CD4-positive, alpha-beta memory T cell (primary cell): ENCODE data around the gene MED13L. TPM values are rescaled to one million over a fixed set of nuclear protein-coding genes. Genes with fewer than 3 reads are reported as not detected.

ENCODE experiments used
- CTCF ChIA-PET: fragments of 350-600 bp; sonication (Branson Sonifier 250); formaldehyde crosslinking; loops from one replicate; lab custom pipeline; 2021; ENCODE audit warnings: inconsistent platforms; ENCODE audit not compliant: partially characterized antibody; lab: Charles Lee
- POLR2A ChIA-PET: fragments of 350-600 bp; sonication (Branson Sonifier 250); formaldehyde crosslinking; loops from one replicate; lab custom pipeline; 2021; ENCODE audit not compliant: partially characterized antibody; lab: Charles Lee
- DNase-seq, 5 donors: peaks; one replicate each; pipeline versions ENCODE4 v3.0.0 to v3.0.0-alpha.2; 2020 to 2022; ENCODE audit warnings: mixed read lengths in 1 of 5
- H3K27ac ChIP-seq: one replicate; pipeline ENCODE4 v1.7.0; 2013; ENCODE audit warnings: low read depth, low read length
- H3K27me3 ChIP-seq: 2 replicates; pipeline ENCODE4 v1.7.0; 2013; ENCODE audit warnings: mild to moderate bottlenecking, low read length, moderate library complexity; ENCODE audit not compliant: insufficient read depth
- H3K36me3 ChIP-seq: 2 replicates; pipeline ENCODE4 v1.7.0; 2013; ENCODE audit warnings: mild to moderate bottlenecking, low read length, moderate library complexity; ENCODE audit not compliant: insufficient read depth
- H3K4me1 ChIP-seq: 2 replicates; pipeline ENCODE4 v1.7.0; 2013; ENCODE audit warnings: mild to moderate bottlenecking, low read length, moderate library complexity; ENCODE audit not compliant: insufficient read depth
- H3K4me3 ChIP-seq, 2 donors: one replicate each; pipeline ENCODE4 v1.7.0; 2013; ENCODE audit warnings: low read length in 2 of 2, mild to moderate bottlenecking in 1 of 2
- H3K9me3 ChIP-seq, 2 donors: one replicate each; pipeline ENCODE4 v1.7.0; 2013; ENCODE audit warnings: low read length in 2 of 2, control low read depth in 1 of 2; ENCODE audit not compliant: control insufficient read depth in 1 of 2
- H3K27ac Mint-ChIP-seq, 7 donors: one replicate each; pipeline ENCODE4 v1.8.0; 2020 to 2021; ENCODE audit warnings: mixed read lengths in 7 of 7, mild to moderate bottlenecking in 6 of 7, inconsistent platforms in 3 of 7, moderate library complexity in 3 of 7
- H3K27me3 Mint-ChIP-seq, 2 donors: one replicate each; pipeline ENCODE4 v1.8.0; 2020 to 2021; ENCODE audit warnings: mixed read lengths in 2 of 2
- H3K36me3 Mint-ChIP-seq, 2 donors: one replicate each; pipeline ENCODE4 v1.8.0; 2020 to 2021; ENCODE audit warnings: mixed read lengths in 2 of 2, inconsistent platforms in 1 of 2, mild to moderate bottlenecking in 1 of 2
- H3K4me1 Mint-ChIP-seq, 4 donors: one replicate each; pipeline ENCODE4 v1.8.0; 2020 to 2021; ENCODE audit warnings: mixed read lengths in 4 of 4, mild to moderate bottlenecking in 1 of 4
- H3K4me3 Mint-ChIP-seq, 8 donors: one replicate each; pipeline ENCODE4 v1.8.0; 2020 to 2021; ENCODE audit warnings: mixed read lengths in 8 of 8, mild to moderate bottlenecking in 7 of 8, moderate library complexity in 6 of 8, inconsistent platforms in 3 of 8
- H3K9me3 Mint-ChIP-seq, 8 donors: one replicate each; pipeline ENCODE4 v1.8.0; 2020 to 2021; ENCODE audit warnings: mixed read lengths in 8 of 8, mild to moderate bottlenecking in 5 of 8, inconsistent platforms in 3 of 8, moderate library complexity in 1 of 8
- intact Hi-C: fragments of 100-400 bp; cut with micrococcal nuclease; formaldehyde crosslinking; loops from one replicate; pipeline ENCODE4 v1.15.1; 2023
- polyA plus RNA-seq, 2 donors: library from polyadenylated mRNA; unstranded; fragments of 300-500 nt; fragmentation: Illumina TruSeq; gene quantifications; one replicate each; pipeline ENCODE4 v1.2.3, GENCODE V29; 2021
- total RNA-seq, 2 experiments: library from RNA; stranded (reverse); gene quantifications; one replicate each; pipeline ENCODE4 v1.2.3, GENCODE V29; 2021

MED13L gene
- total and polyA plus RNA-seq, 4 experiments from 2014 or later: 3.8 to 156 (median 81.1) TPM

DNA sequence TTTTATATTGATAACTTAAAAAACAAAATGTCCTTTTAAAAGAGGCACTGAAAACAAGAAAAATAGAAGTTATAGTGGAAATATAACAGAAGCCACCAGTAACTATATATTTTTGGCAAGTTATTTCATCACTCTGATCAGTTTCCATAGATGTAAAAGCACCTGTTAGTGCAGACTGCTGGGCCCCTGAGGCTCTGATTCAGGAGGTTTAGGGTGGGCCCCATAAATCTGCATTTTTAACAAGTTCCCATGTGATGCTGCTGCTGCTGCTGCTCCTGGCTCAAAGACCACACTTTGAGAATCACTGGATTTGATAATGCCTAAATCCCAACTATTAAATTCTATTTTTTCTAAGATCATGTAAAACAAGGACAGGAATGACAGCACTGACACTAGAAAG lies 251.1 kb downstream of the MED13L start:
- no peaks in the 10 kb centered on the region for H3K9me3 ChIP-seq
- H3K4me1 Mint-ChIP-seq: peaks cover 34 to 65% (median 40%) of the 10 kb centered on the region in 4 donors
- no peak overlapping the region for H3K4me3 ChIP-seq
- H3K4me3 Mint-ChIP-seq: no peak overlapping the region
- H3K36me3 ChIP-seq: no peaks in the 10 kb centered on the region
- ChIA-PET CTCF (no interaction called here), POLR2A (no interaction called here)
- H3K4me1 ChIP-seq: peaks cover 9% of the 10 kb centered on the region
- H3K27me3 ChIP-seq: no peaks in the 10 kb centered on the region
- H3K27me3 Mint-ChIP-seq: no peaks in the 10 kb centered on the region
- H3K27ac ChIP-seq: no peak overlapping the region
- peaks cover 0 to 6% of the 10 kb centered on the region in 2 donors for H3K36me3 Mint-ChIP-seq
- H3K27ac Mint-ChIP-seq: peak overlapping the region in 1 of 7 donors; percentile 2
- intact Hi-C loops: no loop called here
- H3K9me3 Mint-ChIP-seq: no peaks in the 10 kb centered on the region
- no peak for DNase-seq

- no peak overlapping the region for H3K4me3 ChIP-seq
- intact Hi-C loops: no loop called here
- H3K4me3 Mint-ChIP-seq: no peak overlapping the region
- DNase-seq: no peak
- POLR2A ChIA-PET: no interaction called here
- no peaks in the 10 kb centered on the region for H3K9me3 Mint-ChIP-seq
- peaks cover under 1% of the 10 kb centered on the region for H3K36me3 ChIP-seq
- peaks cover under 1 to 13% of the 10 kb centered on the region in 2 donors for H3K36me3 Mint-ChIP-seq
- H3K27me3 ChIP-seq: no peaks in the 10 kb centered on the region
- peaks cover 32 to 54% (median 38%) of the 10 kb centered on the region in 4 donors for H3K4me1 Mint-ChIP-seq
- no peaks in the 10 kb centered on the region for H3K9me3 ChIP-seq
- no peaks in the 10 kb centered on the region for H3K27me3 Mint-ChIP-seq
- H3K4me1 ChIP-seq: peaks cover 9% of the 10 kb centered on the region
- no peak overlapping the region for H3K27ac Mint-ChIP-seq
- no peak overlapping the region for H3K27ac ChIP-seq
- CTCF ChIA-PET: no interaction called here
These were observed 252.7 kb downstream of the MED13L start for GRCh38 chr12:116024769-116025168.

DNA sequence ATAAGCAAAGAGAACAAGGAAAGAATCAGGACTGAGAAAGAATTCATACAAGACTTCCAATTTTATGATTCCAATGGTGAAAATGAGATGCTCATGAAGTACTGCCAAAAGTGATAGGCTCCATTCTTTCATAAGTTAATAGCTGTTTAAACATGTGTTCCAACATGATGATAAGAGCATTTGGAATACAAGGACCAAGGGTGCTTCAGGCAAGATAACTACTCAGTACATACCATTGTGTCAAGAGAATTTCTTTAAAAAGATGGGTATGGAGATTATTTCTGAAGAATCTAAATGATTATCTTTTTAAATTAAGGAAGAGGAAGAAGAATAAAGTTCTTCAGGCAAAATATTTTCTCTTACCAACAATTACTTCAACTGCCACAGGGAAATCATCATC lies 258.1 kb downstream of the MED13L start:
- DNase-seq: no peak
- H3K27me3 ChIP-seq: no peaks in the 10 kb centered on the region
- Mint-ChIP-seq H3K4me1 (peaks cover 10 to 17% (median 14%) of the 10 kb centered on the region in 4 donors), H3K4me3 (no peak overlapping the region), H3K27ac (peak overlapping the region in 2 of 7 donors; percentile 22 to 72), H3K36me3 (peaks cover 21 to 53% of the 10 kb centered on the region in 2 donors), H3K27me3 (no peaks in the 10 kb centered on the region), H3K9me3 (peaks cover 0 to 1% (median 0%) of the 10 kb centered on the region in 8 donors)
- no peak overlapping the region for H3K27ac ChIP-seq
- no peak overlapping the region for H3K4me3 ChIP-seq
- CTCF ChIA-PET: no interaction called here
- H3K4me1 ChIP-seq: no peaks in the 10 kb centered on the region
- no peaks in the 10 kb centered on the region for H3K9me3 ChIP-seq
- POLR2A ChIA-PET: no interaction called here
- H3K36me3 ChIP-seq: peaks cover 19% of the 10 kb centered on the region
- intact Hi-C loops: no loop called here

DNA sequence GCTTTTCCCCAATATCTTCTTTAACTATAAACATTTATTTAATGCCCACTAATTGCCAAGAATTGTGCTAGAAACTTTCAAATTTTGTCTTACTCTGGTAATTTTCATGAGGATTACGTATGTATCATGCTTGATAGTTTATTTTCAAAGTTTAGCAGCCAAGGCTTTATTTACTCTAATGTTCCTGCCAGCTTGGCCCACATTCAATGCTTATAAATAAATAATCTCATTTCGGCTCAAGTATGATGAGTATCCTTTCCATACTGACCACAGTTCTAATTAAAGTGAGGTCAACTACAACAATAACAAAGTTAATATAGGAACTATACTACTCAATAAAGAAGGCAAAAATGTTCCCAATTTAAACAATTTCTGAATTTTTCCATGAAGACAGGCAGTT lies 259.2 kb downstream of the MED13L start:
- H3K9me3 Mint-ChIP-seq: peaks cover 0 to 1% (median 0%) of the 10 kb centered on the region in 8 donors
- no peak overlapping the region for H3K4me3 ChIP-seq
- H3K27me3 ChIP-seq: no peaks in the 10 kb centered on the region
- intact Hi-C loops: no loop called here
- CTCF ChIA-PET: interaction anchor here (1.3 kb wide), 1 partner anchor 218 kb away, joined by 3 read pairs; no protein-coding TSS in a partner anchor
- H3K4me1 Mint-ChIP-seq: peaks cover 5 to 11% (median 8%) of the 10 kb centered on the region in 4 donors
- H3K4me1 ChIP-seq: no peaks in the 10 kb centered on the region
- H3K9me3 ChIP-seq: no peaks in the 10 kb centered on the region
- H3K4me3 Mint-ChIP-seq: no peak overlapping the region
- no peak overlapping the region for H3K27ac Mint-ChIP-seq
- peaks cover 24% of the 10 kb centered on the region for H3K36me3 ChIP-seq
- no peak overlapping the region for H3K27ac ChIP-seq
- POLR2A ChIA-PET: no interaction called here
- peaks cover 29 to 64% of the 10 kb centered on the region in 2 donors for H3K36me3 Mint-ChIP-seq
- no peaks in the 10 kb centered on the region for H3K27me3 Mint-ChIP-seq
- DNase-seq: no peak

GRCh38 chr12:116015525-116015924 lies 262.0 kb downstream of the MED13L start:
- no peak overlapping the region for H3K27ac ChIP-seq
- H3K4me3 ChIP-seq: no peak overlapping the region
- Mint-ChIP-seq H3K27ac (peak overlapping the region in 2 of 7 donors; percentile 22 to 36), H3K4me1 (peaks cover 0 to 5% (median under 1%) of the 10 kb centered on the region in 4 donors), H3K9me3 (peaks cover 0 to 1% (median 0%) of the 10 kb centered on the region in 8 donors), H3K4me3 (no peak overlapping the region), H3K36me3 (peaks cover 44 to 78% of the 10 kb centered on the region in 2 donors), H3K27me3 (no peaks in the 10 kb centered on the region)
- H3K36me3 ChIP-seq: peaks cover 37% of the 10 kb centered on the region
- no peaks in the 10 kb centered on the region for H3K4me1 ChIP-seq
- intact Hi-C loops: no loop called here
- DNase-seq: peak in 1 of 5 donors; percentile 11
- H3K27me3 ChIP-seq: no peaks in the 10 kb centered on the region
- ChIA-PET POLR2A (no interaction called here), CTCF (interaction anchor here (0.7 kb wide), 1 partner anchor 693 kb away, joined by 3 read pairs; no protein-coding TSS in a partner anchor)
- H3K9me3 ChIP-seq: no peaks in the 10 kb centered on the region

DNA sequence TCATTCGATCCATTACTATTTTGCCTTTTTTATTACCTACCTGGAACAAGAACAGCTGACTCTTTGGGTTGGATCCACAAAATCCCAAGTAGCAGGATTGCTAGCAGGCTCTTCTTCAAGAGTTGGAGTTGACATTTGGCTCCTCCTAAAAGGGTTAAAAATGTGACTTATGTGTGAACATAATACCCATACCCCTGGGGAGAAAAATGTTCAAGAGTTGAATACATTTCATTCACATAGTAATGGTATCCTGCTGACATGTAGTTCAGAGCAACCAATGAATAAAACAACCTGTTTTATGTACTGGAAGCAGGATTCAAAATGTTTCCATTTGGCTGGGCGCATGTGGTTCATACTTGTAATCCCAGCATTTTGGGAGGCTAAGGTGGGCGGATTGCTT lies 264.7 kb downstream of the MED13L start:
- H3K27ac ChIP-seq: no peak overlapping the region
- Mint-ChIP-seq H3K4me3 (no peak overlapping the region), H3K36me3 (peaks cover 42 to 82% of the 10 kb centered on the region in 2 donors), H3K27me3 (no peaks in the 10 kb centered on the region), H3K27ac (peak overlapping the region in 1 of 7 donors; percentile 10), H3K9me3 (peaks cover 0 to 1% (median 0%) of the 10 kb centered on the region in 8 donors), H3K4me1 (peaks cover 0 to 2% (median 0%) of the 10 kb centered on the region in 4 donors)
- H3K9me3 ChIP-seq: no peaks in the 10 kb centered on the region
- DNase-seq: no peak
- intact Hi-C loops: no loop called here
- no peaks in the 10 kb centered on the region for H3K4me1 ChIP-seq
- CTCF ChIA-PET: interaction anchor here (0.9 kb wide), 1 partner anchor 14 kb away, joined by 3 read pairs; no protein-coding TSS in a partner anchor
- peaks cover 34% of the 10 kb centered on the region for H3K36me3 ChIP-seq
- no peaks in the 10 kb centered on the region for H3K27me3 ChIP-seq
- POLR2A ChIA-PET: no interaction called here
- no peak overlapping the region for H3K4me3 ChIP-seq

DNA sequence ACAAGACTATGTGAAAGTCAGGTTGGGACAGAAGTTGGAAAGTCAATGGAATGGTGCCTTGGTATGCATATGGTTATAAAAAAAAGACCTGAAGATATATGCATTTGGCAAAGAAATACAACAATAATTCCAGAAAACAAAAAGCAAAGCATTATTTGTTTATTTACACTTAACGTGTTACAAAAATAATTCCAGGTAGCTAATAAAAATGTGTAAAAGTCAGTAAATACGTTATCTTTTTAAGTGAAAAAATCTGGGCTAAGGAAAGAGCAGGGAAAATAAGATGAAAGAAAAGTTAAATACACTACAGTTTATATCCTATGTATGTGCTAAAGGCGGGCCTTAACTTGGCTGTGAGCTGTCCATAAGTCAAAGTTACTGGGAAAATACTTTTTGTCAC lies 266.3 kb downstream of the MED13L start:
- no peaks in the 10 kb centered on the region for H3K4me1 ChIP-seq
- peaks cover 50% of the 10 kb centered on the region for H3K36me3 ChIP-seq
- Mint-ChIP-seq H3K27ac (peak overlapping the region in 2 of 7 donors; percentile 9 to 55), H3K36me3 (peaks cover 47 to 83% of the 10 kb centered on the region in 2 donors), H3K4me3 (no peak overlapping the region), H3K27me3 (no peaks in the 10 kb centered on the region), H3K9me3 (no peaks in the 10 kb centered on the region), H3K4me1 (peaks cover 0 to 2% (median 0%) of the 10 kb centered on the region in 4 donors)
- DNase-seq: no peak
- ChIA-PET POLR2A (no interaction called here), CTCF (interaction anchor here (1.0 to 1.6 kb wide), 3 partner anchors 9 to 225 kb away, joined by 3 to 4 read pairs (median 3); no protein-coding TSS in a partner anchor)
- H3K4me3 ChIP-seq: no peak overlapping the region
- no peaks in the 10 kb centered on the region for H3K27me3 ChIP-seq
- intact Hi-C loops: no loop called here
- no peaks in the 10 kb centered on the region for H3K9me3 ChIP-seq
- no peak overlapping the region for H3K27ac ChIP-seq
